ENCODE results near the gene KLHL40. TPM values are rescaled to one million over a fixed set of nuclear protein-coding genes. Genes with fewer than 3 reads are reported as not detected.

Gene KLHL40
- total RNA-seq, 4 donors from 2014 or later: 0.17 TPM; not detected in 3

DNA sequence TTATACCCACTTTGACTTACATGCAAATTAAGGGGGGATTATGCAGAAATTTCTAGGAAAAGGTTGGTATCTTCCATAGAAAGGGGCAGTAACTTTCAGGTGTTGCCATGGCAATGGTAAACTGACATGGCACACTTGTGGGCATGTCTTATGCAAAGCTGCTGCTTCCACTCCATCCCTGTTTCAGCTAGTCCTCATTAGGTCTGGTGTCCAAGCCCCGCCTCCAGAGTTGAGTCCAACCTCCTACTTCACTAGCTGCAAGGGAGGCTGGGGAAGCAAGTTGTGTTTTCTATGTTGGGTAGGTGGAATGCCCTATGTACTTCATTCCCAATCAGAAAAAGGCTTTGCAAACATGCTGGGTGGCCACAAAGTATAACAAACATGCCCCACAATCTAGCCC is 14.7 kb upstream of the KLHL40 start:
- WGBS: 88% methylated on average over 1 of the region's 1 CpG
- Histone ChIP-seq H3K4me3 (no peak overlapping the region), H3K27ac (replicated peaks in 1 of 4) (no peak overlapping the region), H3K9me3 (no peaks in the 10 kb centered on the region), H3K27me3 (peaks cover 0 to 7% (median 0%) of the 10 kb centered on the region in 4 donors), H3K4me1 (peaks cover 20 to 34% (median 27%) of the 10 kb centered on the region in 4 donors), H3K36me3 (no peaks in the 10 kb centered on the region)
- intact Hi-C loops (cut with DNase I): no loop called here
- TF ChIP-seq CTCF (IDR thresholded peaks at IDR 0.05): no peak
- TF ChIP-seq POLR2A (IDR thresholded peaks at IDR 0.05; ENCODE audit: low read depth): no peak
- TF ChIP-seq POLR2AphosphoS5 (IDR thresholded peaks at IDR 0.05): no peak
- TF ChIP-seq EP300 (IDR thresholded peaks at IDR 0.05): no peak
- DNase-seq (ENCODE audit: extremely low spot score): no peak

- 53% methylated on average over 1 of the region's 1 CpG for WGBS
- intact Hi-C loops (cut with DNase I): no loop called here
- Histone ChIP-seq H3K4me1 (peaks cover 3 to 15% (median 10%) of the 10 kb centered on the region in 4 donors), H3K36me3 (no peaks in the 10 kb centered on the region), H3K27me3 (peaks cover 0 to 8% (median 0%) of the 10 kb centered on the region in 4 donors), H3K9me3 (no peaks in the 10 kb centered on the region), H3K4me3 (no peak overlapping the region), H3K27ac (replicated peaks in 1 of 4) (no peak overlapping the region)
- DNase-seq (ENCODE audit: extremely low spot score): no peak
- TF ChIP-seq CTCF (IDR thresholded peaks at IDR 0.05) (no peak), POLR2A (IDR thresholded peaks at IDR 0.05; ENCODE audit: low read depth) (no peak), EP300 (IDR thresholded peaks at IDR 0.05) (no peak)
Observed at GRCh38 chr3:42672515-42672914, 12.8 kb upstream of the KLHL40 start.

GRCh38 chr3:42673082-42673481 is 12.3 kb upstream of the KLHL40 start:
- TF ChIP-seq POLR2AphosphoS5 (IDR thresholded peaks at IDR 0.05) (no peak), POLR2A (IDR thresholded peaks at IDR 0.05; ENCODE audit: low read depth) (no peak), EP300 (IDR thresholded peaks at IDR 0.05) (no peak), CTCF (IDR thresholded peaks at IDR 0.05) (no peak)
- no peak for DNase-seq (ENCODE audit: extremely low spot score)
- H3K36me3 ChIP-seq: no peaks in the 10 kb centered on the region
- H3K4me3 ChIP-seq: no peak overlapping the region
- no peak overlapping the region for H3K27ac ChIP-seq (replicated peaks in 1 of 4)
- intact Hi-C loops (cut with DNase I): no loop called here
- peaks cover 0 to 8% (median 0%) of the 10 kb centered on the region in 4 donors for H3K27me3 ChIP-seq
- H3K9me3 ChIP-seq: no peaks in the 10 kb centered on the region
- H3K4me1 ChIP-seq: peaks cover 0 to 10% (median 4%) of the 10 kb centered on the region in 4 donors

- TF ChIP-seq EP300 (IDR thresholded peaks at IDR 0.05): no peak
- TF ChIP-seq POLR2AphosphoS5 (IDR thresholded peaks at IDR 0.05): no peak
- no peak for TF ChIP-seq CTCF (IDR thresholded peaks at IDR 0.05)
- no peak for TF ChIP-seq POLR2A (IDR thresholded peaks at IDR 0.05; ENCODE audit: low read depth)
- intact Hi-C loops (cut with DNase I): no loop called here
- WGBS: 71% methylated on average over 3 of the region's 3 CpGs
- H3K27me3 ChIP-seq: peaks cover 0 to 8% (median 0%) of the 10 kb centered on the region in 4 donors
- no peaks in the 10 kb centered on the region for H3K4me1 ChIP-seq
- H3K9me3 ChIP-seq: no peaks in the 10 kb centered on the region
- no peak overlapping the region for H3K4me3 ChIP-seq
- H3K36me3 ChIP-seq: no peaks in the 10 kb centered on the region
- no peak overlapping the region for H3K27ac ChIP-seq (replicated peaks in 1 of 4)
- no peak for DNase-seq (ENCODE audit: extremely low spot score)
Observed at GRCh38 chr3:42674146-42674545, 11.2 kb upstream of the KLHL40 start.

GRCh38 chr3:42675909-42676308 is 9.4 kb upstream of the KLHL40 start:
- Histone ChIP-seq H3K27me3 (peaks cover 0 to 8% (median 0%) of the 10 kb centered on the region in 4 donors), H3K9me3 (no peaks in the 10 kb centered on the region), H3K36me3 (no peaks in the 10 kb centered on the region), H3K4me1 (no peaks in the 10 kb centered on the region), H3K4me3 (no peak overlapping the region), H3K27ac (replicated peaks in 1 of 4) (no peak overlapping the region)
- 85% methylated on average over 2 of the region's 2 CpGs for WGBS
- intact Hi-C loops (cut with DNase I): no loop called here
- TF ChIP-seq CTCF (IDR thresholded peaks at IDR 0.05): no peak
- TF ChIP-seq EP300 (IDR thresholded peaks at IDR 0.05): no peak
- TF ChIP-seq POLR2AphosphoS5 (IDR thresholded peaks at IDR 0.05): no peak
- TF ChIP-seq POLR2A (IDR thresholded peaks at IDR 0.05; ENCODE audit: low read depth): no peak
- DNase-seq (ENCODE audit: extremely low spot score): no peak

All from esophagus muscularis mucosa (tissue), 4 donors.